A673 (cell line): Measurements from ENCODE around the gene GSC2. TPM values are rescaled to one million over a fixed set of nuclear protein-coding genes. Genes with fewer than 3 reads are reported as not detected.

Experiments used
- BruUV-seq: library from RNA; stranded (reverse); fragments of 400-500 nt; replicated peaks from 2 replicates; lab custom pipeline; 2021; lab: Mats Ljungman, UMichigan
- CTCF ChIA-PET: fragments of 300-600 bp; sonication (Branson Sonifier 250); formaldehyde crosslinking; loops from one replicate; lab custom pipeline; 2022; ENCODE audit warnings: antibody characterized with exemption; lab: Charles Lee
- POLR2A ChIA-PET: fragments of 300-600 bp; sonication (Branson Sonifier 250); formaldehyde crosslinking; loops from one replicate; lab custom pipeline; 2022; ENCODE audit warnings: antibody characterized with exemption; ENCODE audit not compliant: low non-redundant PET; lab: Charles Lee
- DNase-seq: peaks from one replicate; pipeline ENCODE4 v3.0.0-alpha.2; 2015; ENCODE audit warnings: low spot score
- H3K27ac ChIP-seq: fragments of 200-600 bp; sonication (generic); 2 replicates; pipeline ENCODE4 v1.5.1; 2016; ENCODE audit warnings: mixed run types, low read depth, mild to moderate bottlenecking, mixed read lengths, antibody characterized with exemption, low read length; ENCODE audit not compliant: poor library complexity, severe bottlenecking
- H3K27me3 ChIP-seq: fragments of 200-600 bp; sonication (generic); replicated peaks from 2 replicates; pipeline ENCODE4 v1.6.1; 2017; ENCODE audit warnings: mixed run types, low read depth, mild to moderate bottlenecking, mixed read lengths, antibody characterized with exemption, low read length; ENCODE audit not compliant: insufficient read depth, poor library complexity
- H3K36me3 ChIP-seq: fragments of 200-600 bp; sonication (generic); 2 replicates; pipeline ENCODE4 v1.6.1; 2016; ENCODE audit warnings: mixed run types, mild to moderate bottlenecking, mixed read lengths, antibody characterized with exemption, low read length; ENCODE audit not compliant: insufficient read depth, poor library complexity, severe bottlenecking
- H3K4me1 ChIP-seq: fragments of 200-600 bp; sonication (generic); 2 replicates; pipeline ENCODE4 v1.6.1; 2017; ENCODE audit warnings: mixed run types, mild to moderate bottlenecking, mixed read lengths, antibody characterized with exemption, low read length; ENCODE audit not compliant: insufficient read depth, poor library complexity, severe bottlenecking
- H3K4me3 ChIP-seq: fragments of 200-600 bp; sonication (generic); 2 replicates; pipeline ENCODE4 v1.5.1; 2016; ENCODE audit warnings: low read depth, mixed run types, mild to moderate bottlenecking, mixed read lengths, low read length; ENCODE audit not compliant: poor library complexity, severe bottlenecking
- H3K9me3 ChIP-seq: fragments of 200-600 bp; sonication (generic); 2 replicates; pipeline ENCODE4 v1.6.1; 2016; ENCODE audit warnings: mixed run types, low read depth, mild to moderate bottlenecking, mixed read lengths, antibody characterized with exemption, low read length; ENCODE audit not compliant: poor library complexity, severe bottlenecking
- CTCF ChIP-seq: fragments of 300-800, 200-600 bp; sonication (generic); conservative IDR thresholded peaks from 2 replicates; pipeline ENCODE4 v1.5.1; 2017; ENCODE audit warnings: low read depth, mild to moderate bottlenecking, antibody characterized with exemption, low read length, moderate library complexity, mixed read lengths
- EZH2 ChIP-seq: fragments of 200-600 bp; sonication (generic); IDR thresholded peaks from 2 replicates; pipeline ENCODE4 v1.6.1; 2017; ENCODE audit warnings: borderline replicate concordance, low read depth, mild to moderate bottlenecking, mixed read lengths, antibody characterized with exemption, low read length; ENCODE audit not compliant: poor library complexity, severe bottlenecking
- intact Hi-C: fragments of 100-400 bp; cut with micrococcal nuclease; formaldehyde crosslinking; loops from one replicate; pipeline ENCODE4 v1.10.0; 2022; ENCODE audit not compliant: unreplicated experiment
- total RNA-seq: library from RNA; stranded (reverse); gene quantifications from 2 replicates; pipeline ENCODE4 v1.2.3, GENCODE V29; 2021

GSC2 gene
- total RNA-seq, 1 experiment from 2014 or later: not detected

GRCh38 chr22:19128009-19128401 lies 22.1 kb downstream of the GSC2 start:
- intact Hi-C loops: no loop called here
- DNase-seq: no peak
- no peaks in the 10 kb centered on the region for H3K9me3 ChIP-seq
- no peak overlapping the region for H3K27ac ChIP-seq
- no peak overlapping the region for H3K4me3 ChIP-seq
- no peaks in the 10 kb centered on the region for H3K27me3 ChIP-seq
- peaks cover 2% of the 10 kb centered on the region for H3K4me1 ChIP-seq
- no peaks in the 10 kb centered on the region for H3K36me3 ChIP-seq
- no peak for TF ChIP-seq CTCF
- TF ChIP-seq EZH2: no peak
- BruUV-seq: no TSS peak
- ChIA-PET CTCF (interaction anchor here (0.6 kb wide), 1 partner anchor 99 kb away, joined by 3 read pairs; no protein-coding TSS in a partner anchor), POLR2A (no interaction called here)

- H3K36me3 ChIP-seq: no peaks in the 10 kb centered on the region
- no TSS peak for BruUV-seq
- no peaks in the 10 kb centered on the region for H3K27me3 ChIP-seq
- DNase-seq: no peak
- intact Hi-C loops: no loop called here
- no peaks in the 10 kb centered on the region for H3K9me3 ChIP-seq
- no peak overlapping the region for H3K4me3 ChIP-seq
- POLR2A ChIA-PET: no interaction called here
- CTCF ChIA-PET: interaction anchor here (0.6 kb wide), 1 partner anchor 100 kb away, joined by 3 read pairs; no protein-coding TSS in a partner anchor
- no peak overlapping the region for H3K27ac ChIP-seq
- TF ChIP-seq CTCF: no peak
- TF ChIP-seq EZH2: no peak
- peaks cover 6% of the 10 kb centered on the region for H3K4me1 ChIP-seq
Measured at GRCh38 chr22:19127329-19128008, 22.6 kb downstream of the GSC2 start.

GRCh38 chr22:19126309-19127273 lies 23.5 kb downstream of the GSC2 start:
- Histone ChIP-seq H3K4me3 (no peak overlapping the region), H3K36me3 (no peaks in the 10 kb centered on the region), H3K27ac (no peak overlapping the region), H3K27me3 (no peaks in the 10 kb centered on the region), H3K4me1 (peaks cover 6% of the 10 kb centered on the region), H3K9me3 (no peaks in the 10 kb centered on the region)
- POLR2A ChIA-PET: no interaction called here
- BruUV-seq: no TSS peak
- CTCF ChIA-PET: no interaction called here
- TF ChIP-seq CTCF: no peak
- no peak for TF ChIP-seq EZH2
- intact Hi-C loops: no loop called here
- DNase-seq: no peak
